Measurements from ENCODE around the gene IZUMO1.
A peak's percentile ranks its signal among the peaks of the same experiment; 100 is the strongest.

IZUMO1 gene

GRCh38 chr19:48756686-48757085 lies 10.0 kb upstream of the IZUMO1 start:
- DNase-seq: no peak

GRCh38 chr19:48756212-48756611 lies 9.5 kb upstream of the IZUMO1 start:
- DNase-seq: no peak

DNA sequence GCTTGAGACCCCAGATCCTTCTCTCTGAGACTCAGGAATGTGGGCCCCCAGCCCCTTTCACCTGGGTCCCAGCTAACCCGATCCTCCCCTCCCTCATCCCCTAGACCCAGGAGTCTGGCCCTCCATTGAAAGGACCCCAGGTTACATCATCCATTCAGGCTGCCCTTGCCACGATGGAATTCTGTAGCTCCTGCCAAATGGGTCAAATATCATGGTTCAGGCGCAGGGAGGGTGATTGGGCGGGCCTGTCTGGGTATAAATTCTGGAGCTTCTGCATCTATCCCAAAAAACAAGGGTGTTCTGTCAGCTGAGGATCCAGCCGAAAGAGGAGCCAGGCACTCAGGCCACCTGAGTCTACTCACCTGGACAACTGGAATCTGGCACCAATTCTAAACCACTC lies 9.1 kb upstream of the IZUMO1 start:
- no peak for DNase-seq

- DNase-seq: no peak
These were observed 8.5 kb upstream of the IZUMO1 start, which contains the start of gene FGF21 for GRCh38 chr19:48755084-48755641. Gene FGF21, plus strand, starts transcription at chr19:48755524. Its CDS starts 713 bp downstream, at chr19:48756237.

DNA sequence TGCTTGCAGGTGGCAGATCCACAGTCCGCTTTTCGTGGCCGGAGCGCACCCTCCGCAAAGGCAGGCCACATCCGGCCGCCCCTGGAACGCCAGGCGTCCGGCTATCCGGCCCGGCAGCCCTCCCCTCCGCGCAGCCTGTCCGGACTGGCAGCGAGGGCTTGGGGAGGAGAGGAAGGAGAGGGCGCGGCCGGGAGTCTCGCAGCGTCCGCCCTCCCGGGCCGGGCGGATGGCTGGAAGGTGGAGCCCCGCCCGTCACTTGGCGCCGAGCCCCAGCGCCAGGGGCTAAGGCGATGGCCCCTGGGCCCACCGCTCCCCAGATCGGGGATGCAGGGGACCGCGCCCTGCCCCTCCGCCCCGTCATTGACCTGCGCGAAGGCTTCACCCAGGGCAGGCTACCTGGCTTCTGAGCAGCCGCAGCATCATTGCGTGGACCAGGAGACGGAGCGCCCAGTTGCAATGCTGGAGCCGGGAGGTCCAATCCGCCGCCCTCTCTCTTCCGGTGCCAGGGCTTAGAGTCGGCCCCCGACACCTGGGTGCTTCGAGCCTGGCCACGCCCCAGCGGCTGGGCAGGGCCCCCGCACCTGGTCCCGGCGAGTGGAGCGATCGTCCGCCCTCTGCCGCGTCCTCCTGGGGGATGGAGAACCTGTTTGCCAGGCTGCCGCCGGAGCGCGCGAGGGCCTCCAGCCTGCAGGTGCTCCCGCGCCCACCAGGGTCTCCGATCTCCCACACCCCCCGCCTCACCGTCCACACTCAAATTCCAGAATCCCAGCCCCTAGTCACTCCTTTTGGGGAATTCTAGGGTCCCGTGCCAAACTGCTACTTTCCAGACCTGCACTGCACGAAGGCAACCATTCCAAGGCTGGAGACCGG lies 6.0 kb upstream of the IZUMO1 start, which contains the start of gene FUT1:
Gene FUT1, minus strand, starts transcription at position 146 of the 870 bp plus-strand sequence. CDS start 1,360 bp downstream, outside the sequence.
- DNase-seq: peak; percentile 75

GRCh38 chr19:48751845-48752495 lies 5.3 kb upstream of the IZUMO1 start:
- peak; percentile 44 for DNase-seq

DNA sequence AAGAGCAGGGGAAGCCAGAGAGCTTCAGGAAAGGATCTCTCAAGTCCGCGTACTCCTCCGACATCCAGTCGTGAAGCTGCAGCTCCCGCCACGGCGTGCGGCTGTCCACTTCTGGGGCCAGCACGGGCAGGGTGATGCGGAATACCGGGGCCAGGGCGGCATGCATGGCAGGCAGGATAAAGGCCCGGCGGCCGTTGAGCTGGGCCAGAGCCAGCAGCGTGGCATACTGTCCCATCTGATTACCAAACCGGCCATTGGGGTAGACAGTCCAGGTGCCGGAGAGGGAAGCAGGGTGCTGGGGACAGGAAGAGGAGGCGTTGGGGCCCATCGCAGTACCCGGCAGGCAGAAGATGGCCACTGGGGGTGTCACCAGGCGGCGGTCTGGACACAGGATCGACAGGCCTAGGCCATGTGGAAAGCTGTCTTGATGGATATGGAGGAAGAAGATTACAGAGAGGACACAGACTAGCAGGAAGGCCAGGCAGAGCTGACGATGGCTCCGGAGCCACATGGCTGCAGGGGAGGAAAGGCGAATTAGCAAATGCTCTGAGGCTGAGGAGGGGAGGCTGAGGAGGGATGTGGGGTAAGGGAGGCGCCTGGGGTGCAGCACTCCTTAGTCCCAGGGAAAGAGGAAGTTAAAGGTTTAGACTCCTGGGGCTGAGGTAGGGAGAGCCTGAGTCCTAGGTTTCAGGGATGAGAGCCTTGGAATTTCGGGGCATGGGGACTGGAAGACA lies 4.2 kb upstream of the IZUMO1 start:
- no peak for DNase-seq

- no peak for DNase-seq
These were observed 3.6 kb upstream of the IZUMO1 start for GRCh38 chr19:48750351-48750750.

GRCh38 chr19:48749571-48750198 lies 3.0 kb upstream of the IZUMO1 start:
- DNase-seq: no peak

DNA sequence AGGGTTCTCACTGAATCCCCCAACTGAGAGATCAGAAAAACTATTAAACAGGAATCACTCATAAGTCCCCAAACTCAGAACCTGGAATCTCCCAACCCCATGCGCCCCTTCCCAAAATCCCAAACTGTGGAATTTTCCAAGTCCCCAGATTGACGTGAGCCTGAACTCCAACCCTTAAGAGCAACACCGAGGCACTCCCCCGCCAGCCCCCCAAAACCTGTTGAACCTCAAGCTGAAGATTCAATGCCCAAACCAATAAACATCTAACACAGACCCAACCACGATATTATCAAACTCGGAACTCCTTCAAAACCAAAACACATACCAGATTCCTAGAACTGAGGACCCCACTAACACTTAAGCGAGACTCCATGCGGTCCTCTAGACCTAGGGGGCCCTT lies 599 bp downstream of the IZUMO1 start:
- no peak for DNase-seq

- DNase-seq: peak; percentile 88
These were observed 1.3 kb downstream of the IZUMO1 start for GRCh38 chr19:48745208-48745995.

DNA sequence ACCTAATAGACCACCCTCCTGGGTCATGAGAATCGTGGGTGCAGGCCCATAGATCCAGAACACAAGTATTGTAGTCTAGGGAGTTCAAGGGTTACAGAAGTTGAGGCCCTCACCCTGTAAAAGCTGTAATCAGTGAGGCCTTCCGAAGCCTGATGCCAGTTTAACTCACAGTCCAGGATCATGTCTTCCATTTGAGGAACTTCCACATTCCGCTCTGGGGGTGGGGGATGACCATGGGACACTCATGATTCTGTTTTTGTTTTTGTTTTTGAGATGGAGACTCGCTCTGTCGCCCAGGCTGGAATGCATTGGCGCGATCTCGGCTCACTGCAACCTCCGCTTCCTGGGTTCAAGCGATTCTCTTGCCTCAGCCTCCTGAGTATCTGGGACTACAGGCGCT lies 4.6 kb downstream of the IZUMO1 start:
- no peak for DNase-seq

- DNase-seq: peak; percentile 35
These were observed 5.3 kb downstream of the IZUMO1 start for GRCh38 chr19:48741129-48741999.

GRCh38 chr19:48740164-48740972 lies 6.3 kb downstream of the IZUMO1 start, which contains the start of gene RASIP1:
Gene RASIP1, minus strand, starts transcription at chr19:48740610. Its CDS starts 328 bp downstream, at chr19:48740282.
- DNase-seq: no peak

DNA sequence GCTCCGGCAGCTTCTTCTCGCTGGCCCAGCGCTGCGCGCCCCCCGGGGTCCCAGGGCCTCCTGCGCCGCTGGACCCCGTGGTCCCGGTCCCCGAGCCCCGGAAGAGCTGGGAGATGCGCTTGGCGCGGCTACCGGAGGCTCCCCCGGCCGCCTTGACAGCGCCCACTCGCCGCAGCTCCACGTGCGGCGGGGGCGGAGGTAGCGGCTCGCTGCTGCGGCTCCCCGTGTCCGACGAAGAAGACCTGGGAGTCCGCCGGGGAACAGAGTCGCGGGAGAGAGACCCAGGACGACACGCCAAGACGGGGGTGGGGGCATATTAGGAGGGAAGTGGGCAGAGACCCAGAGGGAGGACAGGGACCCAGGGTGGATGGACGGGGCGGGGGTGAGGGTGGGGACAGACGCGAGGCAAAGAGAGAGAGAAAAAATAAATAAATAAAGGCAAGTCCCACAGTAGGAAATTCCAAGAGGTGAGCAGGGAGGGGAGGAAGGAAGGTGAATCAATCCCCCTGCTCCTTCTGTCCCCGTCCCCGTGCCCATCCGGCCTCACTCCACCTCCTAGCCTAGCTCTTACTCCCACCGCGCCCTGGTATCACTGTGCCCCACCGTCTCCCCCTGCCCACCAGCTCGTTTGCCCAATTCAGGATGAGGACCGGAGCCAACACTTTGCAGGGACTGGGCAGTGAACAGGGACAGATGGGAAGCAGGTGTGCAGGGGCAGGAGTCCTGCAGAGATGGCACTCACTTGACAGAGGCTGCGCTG lies 7.1 kb downstream of the IZUMO1 start:
- peak; percentile 59 for DNase-seq

DNA sequence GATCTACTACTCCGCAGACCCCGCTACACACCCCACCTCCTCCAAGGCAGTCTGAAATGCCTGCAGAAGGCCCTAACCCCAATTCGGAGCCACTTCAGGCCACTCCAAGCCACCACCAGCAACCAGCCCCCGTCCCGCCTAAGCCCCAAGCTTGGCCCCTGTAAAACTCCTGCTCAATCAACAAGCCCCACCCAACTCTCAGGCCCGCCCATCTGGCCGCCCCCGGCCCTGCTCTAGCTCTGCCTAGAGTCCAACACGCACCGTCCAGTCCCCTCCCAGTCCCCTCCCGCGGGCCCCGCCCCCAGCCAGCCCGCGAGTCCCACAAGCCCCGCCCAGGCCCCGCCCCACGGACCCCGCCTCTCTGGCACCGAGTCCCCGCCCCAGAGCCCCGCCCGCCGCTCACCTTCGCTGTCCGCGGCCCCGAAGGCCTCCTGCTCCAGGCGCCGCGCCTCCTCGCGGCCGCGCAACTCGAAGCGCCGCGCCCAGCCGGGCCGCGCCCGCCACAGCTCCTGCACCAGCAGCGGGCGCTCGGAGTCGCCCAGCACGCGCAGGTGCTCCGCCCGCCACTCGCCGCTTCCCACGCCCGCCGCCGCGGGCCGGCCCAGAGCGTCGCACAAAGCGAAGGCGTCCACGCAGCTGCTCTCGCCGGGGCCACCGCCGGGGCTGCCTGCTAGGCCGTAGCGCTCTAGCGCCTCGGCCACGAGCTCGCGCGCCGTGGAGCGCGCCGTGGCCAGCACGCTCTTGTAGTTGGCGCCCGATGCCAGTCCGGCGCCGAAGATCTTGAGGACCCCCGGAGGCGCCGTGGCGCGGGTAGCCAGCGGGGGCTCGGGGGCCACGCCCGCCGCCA lies 7.9 kb downstream of the IZUMO1 start:
- DNase-seq: peak; percentile 94

DNA sequence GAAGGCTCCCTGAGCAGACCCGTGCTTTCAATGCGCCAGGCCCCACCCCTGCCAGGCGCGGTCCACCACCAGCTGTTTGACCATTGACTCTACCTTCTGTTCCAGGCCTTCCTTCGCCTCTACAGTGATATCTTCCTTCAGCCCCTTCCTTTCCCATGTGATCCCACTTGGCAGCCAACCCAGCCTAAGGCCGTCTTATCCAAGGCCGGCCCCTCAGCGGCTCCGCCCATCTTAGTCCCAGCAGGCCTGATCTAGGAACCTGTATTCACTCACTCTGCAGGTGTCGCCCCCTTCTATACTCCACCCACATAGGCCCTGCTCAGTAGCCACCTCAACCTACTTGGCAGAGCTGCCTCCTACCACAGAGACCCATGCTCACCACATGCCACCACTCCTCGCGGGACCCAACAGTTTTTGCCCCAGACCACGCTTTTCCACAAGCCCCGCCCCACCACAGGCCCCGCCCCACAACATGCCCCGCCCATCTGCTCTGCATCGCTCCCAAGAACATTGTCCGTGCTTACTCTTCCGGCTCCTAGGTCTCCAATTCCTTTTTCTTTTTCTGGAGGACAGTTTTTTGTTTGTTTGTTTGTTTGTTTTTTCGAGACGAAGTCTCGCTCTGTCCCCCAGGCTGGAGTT lies 9.2 kb downstream of the IZUMO1 start:
- DNase-seq: no peak
